Adrenal gland (tissue), 12 donors: ENCODE measurements around the gene MED12L. TPM values are rescaled to one million over a fixed set of nuclear protein-coding genes. Genes with fewer than 3 reads are reported as not detected.

Source experiments
- DNase-seq, 7 donors: peaks; one replicate each; pipeline ENCODE4 v3.0.0-alpha.2; 2019 to 2020
- H3K27ac ChIP-seq, 5 donors: fragments of 200-600 bp; sonication (generic) in 4 of 5; 1 replicate in 3 of 5; 2 replicates in 2 of 5; pipeline versions ENCODE4 v1.5.1 to v1.8.0; 2016 to 2020; ENCODE audit warnings: mild to moderate bottlenecking in 1 of 5
- H3K27me3 ChIP-seq: fragments of 200-600 bp; 2 replicates; pipeline ENCODE4 v1.8.0; 2021
- H3K36me3 ChIP-seq, 2 donors: fragments of 200-600 bp; replicated peaks in 1 of 2; 1 replicate in 1 of 2; 2 replicates in 1 of 2; pipeline versions ENCODE4 v1.5.1 to v1.8.0; 2018 to 2022
- H3K4me1 ChIP-seq, 2 donors: fragments of 200-600 bp; replicated peaks in 1 of 2; 1 replicate in 1 of 2; 2 replicates in 1 of 2; pipeline versions ENCODE4 v1.5.1 to v1.8.0; 2018 to 2021
- H3K4me3 ChIP-seq, 4 donors: fragments of 200-600 bp; sonication (generic) in 3 of 4; one replicate each; pipeline ENCODE4 v1.5.1; 2016 to 2018
- H3K9me3 ChIP-seq, 3 donors: fragments of 200-600 bp; sonication (generic) in 1 of 3; replicated peaks in 1 of 3; 1 replicate in 2 of 3; 2 replicates in 1 of 3; pipeline versions ENCODE4 v1.5.1 to v1.8.0; 2016 to 2021
- POLR2A ChIP-seq, 2 donors: fragments of 450-650 bp; IDR thresholded peaks; one replicate each; pipeline ENCODE4 v1.6.1; 2017; ENCODE audit warnings: antibody characterized with exemption in 2 of 2, mild to moderate bottlenecking in 2 of 2, moderate library complexity in 1 of 2
- WGBS, 4 donors: extraction: QIAGEN DNeasy Blood & Tissue Kit in 2 of 4; methylation state at CpG; one replicate each; pipeline versions ENCODE4 v1.1.5 to v1.1.7; 2013 to 2017; 5-methylcytosine and 5-hydroxymethylcytosine counted together
- intact Hi-C, 2 donors: fragments of 100-400 bp; cut with DNase I; formaldehyde crosslinking; loops; one replicate each; pipeline versions ENCODE4 v1.14.1 to v1.15.0; 2022 to 2023
- polyA plus RNA-seq, 3 donors: library from polyadenylated mRNA; stranded (reverse); fragments of 200-250 nt in 2 of 3; fragments of 350-450 nt in 1 of 3; fragmentation: Illumina TruSeq in 1 of 3; extraction: RNeasy Lipid Tissue Mini Kit (QIAGEN cat#74804) in 1 of 3; gene quantifications; one replicate each; pipeline ENCODE4 v1.2.3, GENCODE V29; 2013 to 2014
- total RNA-seq, 9 donors: library from RNA; depleted of rRNA in 4 of 9; stranded (reverse); fragments of >200 nt in 4 of 9; fragments of 120-200 nt in 1 of 9; fragmentation: NEBNext Ultra II Directional in 1 of 9; extraction: Animal tissue kit (Norgen Biotek cat#: 25700) in 1 of 9; gene quantifications; one replicate each; pipeline versions ENCODE4 v1.1.0 to v1.2.4, GENCODE V29; 2013 to 2023
- TF ChIP-seq, protein P1 (sequence below), 6 experiments: fragments of 450-650 bp in 4 of 6; fragments of 200-600 bp in 2 of 6; sonication (generic) in 1 of 6; IDR thresholded peaks; 1 replicate in 5 of 6; 2 replicates in 1 of 6; pipeline versions ENCODE4 v1.5.1 to v1.8.0; 2016 to 2021; ENCODE audit warnings: antibody characterized with exemption in 6 of 6, mild to moderate bottlenecking in 2 of 6, moderate library complexity in 1 of 6
- donor health status: healthy with polysubstance abuse.
- donor health status: Bipolar disorder and iron deficiency.
- donor health status: DM: yes; HTN: yes; CAD: no.
- donor health status: DM: no; HTN: no; CAD: no.
- donor health status: DM: no; HTN: no; CAD: no.
- donor health status: DM: yes; HTN: yes; CAD: no.

MED12L gene
- total and polyA plus RNA-seq, 12 donors, result 0.77 to 25.0 (median 6.3) TPM

DNA sequence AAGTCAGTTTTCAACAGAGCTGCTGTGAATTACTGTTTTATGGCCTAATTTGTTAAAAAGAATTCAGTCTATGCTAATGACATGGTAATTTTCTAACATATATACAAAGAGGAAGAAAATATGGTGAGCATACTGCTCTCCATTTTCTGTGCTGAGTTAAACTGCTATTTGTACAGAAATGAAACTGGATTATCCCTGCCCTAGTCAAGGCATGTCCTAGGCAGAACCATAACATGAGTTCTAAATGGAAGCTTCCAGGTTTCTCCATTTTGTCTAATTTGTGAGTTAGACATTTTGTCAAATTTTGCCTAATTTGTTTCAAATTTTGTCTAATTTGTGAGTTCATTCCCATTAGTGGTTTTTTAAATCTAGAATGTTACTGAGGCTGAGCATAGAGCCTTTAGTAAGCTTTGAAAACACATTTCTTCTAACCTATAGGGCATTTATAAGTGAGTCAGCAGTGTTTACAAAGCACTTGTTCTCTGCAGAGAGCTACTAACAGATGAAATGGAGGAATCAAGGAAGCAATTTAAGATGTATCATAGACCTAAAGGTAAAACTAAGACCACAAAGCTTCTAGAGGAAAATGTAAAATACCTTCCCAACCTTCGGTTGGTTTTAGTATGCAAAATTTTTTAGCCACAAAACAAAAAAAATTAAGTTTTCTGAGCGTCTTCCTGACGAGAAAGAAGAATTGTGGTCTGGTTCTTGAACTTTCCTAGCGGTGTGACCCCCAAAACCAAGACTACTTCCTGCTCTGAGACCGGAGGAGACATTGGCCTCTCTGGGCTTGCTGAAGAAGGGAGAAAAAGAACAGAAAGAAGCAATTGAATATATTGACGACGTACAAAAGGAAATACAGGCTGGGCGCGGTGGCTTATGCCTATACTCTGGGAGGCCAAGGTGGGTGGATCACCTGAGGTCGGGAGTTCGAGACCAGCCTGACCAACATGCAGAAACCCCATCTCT, 183.1 kb downstream of the MED12L start:
- 88 to 92% (median 91%) methylated on average over 11 of the region's 11 CpGs for WGBS, 4 donors

DNA sequence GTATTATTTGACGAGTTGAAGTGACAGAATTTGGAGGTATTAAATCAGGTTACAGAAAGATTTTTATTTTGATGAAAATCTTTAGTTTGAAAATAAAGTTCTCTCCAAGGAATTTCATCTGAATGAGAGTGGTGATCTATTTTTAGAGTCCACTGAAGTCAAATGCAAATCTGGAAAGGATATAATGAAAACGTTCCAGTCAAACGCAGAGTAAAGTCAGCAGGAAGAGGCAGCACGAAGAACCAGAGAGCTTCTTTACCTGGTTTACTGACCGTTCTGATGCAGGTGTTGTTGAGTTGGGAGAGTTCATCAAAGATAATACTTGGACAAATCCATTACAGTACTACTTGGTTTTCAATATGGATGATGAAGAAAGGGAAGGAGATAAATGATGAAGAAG, 184.2 kb downstream of the MED12L start:
- H3K4me3 ChIP-seq, result no peak overlapping the region
- H3K27me3 ChIP-seq, result no peaks in the 10 kb centered on the region
- TF ChIP-seq, protein P1, sequence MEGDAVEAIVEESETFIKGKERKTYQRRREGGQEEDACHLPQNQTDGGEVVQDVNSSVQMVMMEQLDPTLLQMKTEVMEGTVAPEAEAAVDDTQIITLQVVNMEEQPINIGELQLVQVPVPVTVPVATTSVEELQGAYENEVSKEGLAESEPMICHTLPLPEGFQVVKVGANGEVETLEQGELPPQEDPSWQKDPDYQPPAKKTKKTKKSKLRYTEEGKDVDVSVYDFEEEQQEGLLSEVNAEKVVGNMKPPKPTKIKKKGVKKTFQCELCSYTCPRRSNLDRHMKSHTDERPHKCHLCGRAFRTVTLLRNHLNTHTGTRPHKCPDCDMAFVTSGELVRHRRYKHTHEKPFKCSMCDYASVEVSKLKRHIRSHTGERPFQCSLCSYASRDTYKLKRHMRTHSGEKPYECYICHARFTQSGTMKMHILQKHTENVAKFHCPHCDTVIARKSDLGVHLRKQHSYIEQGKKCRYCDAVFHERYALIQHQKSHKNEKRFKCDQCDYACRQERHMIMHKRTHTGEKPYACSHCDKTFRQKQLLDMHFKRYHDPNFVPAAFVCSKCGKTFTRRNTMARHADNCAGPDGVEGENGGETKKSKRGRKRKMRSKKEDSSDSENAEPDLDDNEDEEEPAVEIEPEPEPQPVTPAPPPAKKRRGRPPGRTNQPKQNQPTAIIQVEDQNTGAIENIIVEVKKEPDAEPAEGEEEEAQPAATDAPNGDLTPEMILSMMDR (IDR thresholded peaks at IDR 0.05), result no peak
- TF ChIP-seq POLR2A (IDR thresholded peaks at IDR 0.05), result no peak
- WGBS, 4 donors, result 75 to 82% (median 80%) methylated on average over 5 of the region's 5 CpGs
- H3K4me1 ChIP-seq, result no peaks in the 10 kb centered on the region
- no peaks in the 10 kb centered on the region for H3K36me3 ChIP-seq
- no peaks in the 10 kb centered on the region for H3K9me3 ChIP-seq
- H3K27ac ChIP-seq, result no peak overlapping the region
- no peak for DNase-seq
- intact Hi-C loops, result no loop called here

More for the DNA sequence above, 183.1 kb downstream of the MED12L start:
- intact Hi-C loops, result no loop called here
- Histone ChIP-seq H3K9me3 (no peaks in the 10 kb centered on the region), H3K27me3 (no peaks in the 10 kb centered on the region), H3K27ac (no peak overlapping the region), H3K4me1 (no peaks in the 10 kb centered on the region), H3K36me3 (no peaks in the 10 kb centered on the region), H3K4me3 (no peak overlapping the region)
- no peak for DNase-seq
- no peak for TF ChIP-seq POLR2A (IDR thresholded peaks at IDR 0.05)
- TF ChIP-seq, protein P1 (IDR thresholded peaks at IDR 0.05), result no peak

DNA sequence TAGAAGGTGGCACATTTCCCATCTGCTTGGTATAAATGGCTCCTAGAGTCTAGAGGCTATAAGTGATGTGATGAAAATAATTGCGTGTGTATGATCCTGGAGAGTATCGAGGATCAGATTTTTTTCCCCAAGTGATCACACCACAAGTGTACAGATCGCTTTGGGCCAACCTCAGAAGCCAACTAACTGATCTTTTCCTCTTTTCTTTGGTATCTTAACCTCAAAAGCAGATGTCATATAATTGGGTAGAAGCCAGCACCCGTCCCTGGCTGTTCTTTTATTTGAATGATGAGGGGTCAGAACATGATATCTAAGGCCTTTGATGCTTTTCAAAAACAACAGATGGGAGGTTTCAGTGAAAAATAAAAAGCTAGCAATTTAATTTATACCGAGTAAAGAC, 189.6 kb downstream of the MED12L start:
- H3K4me1 ChIP-seq, result no peaks in the 10 kb centered on the region
- intact Hi-C loops, result no loop called here
- TF ChIP-seq, protein P1 (IDR thresholded peaks at IDR 0.05), result no peak
- TF ChIP-seq POLR2A (IDR thresholded peaks at IDR 0.05), result no peak
- H3K36me3 ChIP-seq, result no peaks in the 10 kb centered on the region
- H3K9me3 ChIP-seq, result no peaks in the 10 kb centered on the region
- no peaks in the 10 kb centered on the region for H3K27me3 ChIP-seq
- H3K27ac ChIP-seq, result no peak overlapping the region
- no peak for DNase-seq
- no peak overlapping the region for H3K4me3 ChIP-seq
- WGBS, 4 donors, result 51 to 62% (median 53%) methylated on average over 5 of the region's 5 CpGs

DNA sequence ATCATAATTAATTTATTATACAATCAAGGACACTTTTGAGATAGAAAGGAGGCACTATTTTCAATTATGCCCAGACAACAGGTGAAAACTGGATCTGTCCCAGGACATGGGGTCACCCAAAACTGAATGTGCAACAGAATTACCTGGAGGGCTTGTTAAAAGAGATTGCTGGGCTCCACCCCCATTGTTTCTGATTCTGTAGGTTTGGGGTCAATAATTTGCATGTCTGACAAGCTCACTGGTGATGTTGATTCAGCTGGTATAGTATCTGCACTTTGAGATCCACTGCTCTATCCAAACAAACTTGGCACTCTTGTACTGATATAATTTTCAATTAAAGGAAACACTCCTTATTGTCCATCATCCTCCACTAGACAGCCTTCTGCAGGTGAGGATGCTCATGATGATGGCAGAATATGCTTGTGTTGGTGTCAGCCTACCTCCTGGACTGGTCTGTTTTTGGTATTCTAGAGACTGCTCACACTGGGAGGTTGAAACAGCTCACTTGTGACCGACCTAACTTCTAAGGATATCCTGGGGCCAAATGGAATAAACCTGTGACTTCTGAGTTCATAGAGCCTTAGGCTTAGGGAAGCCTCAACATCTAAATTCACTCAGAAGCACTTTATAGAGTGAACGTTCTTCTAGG, 190.7 kb downstream of the MED12L start:
- H3K4me3 ChIP-seq, result no peak overlapping the region
- WGBS, 4 donors, result 75 to 90% (median 83%) methylated on average over 2 of the region's 2 CpGs
- H3K27me3 ChIP-seq, result no peaks in the 10 kb centered on the region
- no peaks in the 10 kb centered on the region for H3K36me3 ChIP-seq
- no peak for DNase-seq
- H3K27ac ChIP-seq, result no peak overlapping the region
- intact Hi-C loops, result no loop called here
- no peak for TF ChIP-seq POLR2A (IDR thresholded peaks at IDR 0.05)
- TF ChIP-seq, protein P1 (IDR thresholded peaks at IDR 0.05), result no peak
- H3K4me1 ChIP-seq, result no peaks in the 10 kb centered on the region
- H3K9me3 ChIP-seq, result no peaks in the 10 kb centered on the region
